HG03280 (cell line): ENCODE measurements around the gene THOC3.
"Not testable (repeated sequence)": the region's sequence is repeated elsewhere in the genome, so short reads cannot be mapped to it uniquely, and the experiment has no call there.

Source experiments
- ATAC-seq: cut with Tn5 transposase; IDR thresholded peaks from one replicate; pipeline ENCODE4 v1.9.1; 2021; ENCODE audit warnings: mild to moderate bottlenecking, moderate library complexity; ENCODE audit not compliant: unreplicated experiment

The THOC3 gene

DNA sequence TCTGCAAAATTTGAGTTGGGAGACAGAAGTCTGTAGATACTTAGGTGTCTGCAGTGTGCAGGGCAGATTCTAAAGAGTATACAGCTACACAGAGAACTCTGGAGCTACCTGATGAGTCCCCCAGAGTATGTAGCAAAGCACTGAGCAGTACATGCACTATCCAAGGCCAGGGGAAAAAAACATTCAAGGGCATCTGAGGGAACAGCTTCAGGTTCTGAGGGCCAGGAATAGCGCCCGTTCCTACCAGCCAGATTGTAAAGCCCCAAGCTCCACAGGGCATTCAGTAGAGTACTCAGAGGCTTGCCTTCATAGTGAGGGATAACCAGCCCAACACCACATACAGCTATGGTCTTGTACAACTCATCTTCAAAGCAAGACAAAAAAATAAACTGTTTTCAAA, 27.5 kb downstream of the THOC3 start:
- not testable (repeated sequence) for ATAC-seq

GRCh38 chr5:175938489-175938888, 29.6 kb downstream of the THOC3 start:
- not testable (repeated sequence) for ATAC-seq

- ATAC-seq, result not testable (repeated sequence)
Observed at GRCh38 chr5:175928752-175929151, 39.4 kb downstream of the THOC3 start.

DNA sequence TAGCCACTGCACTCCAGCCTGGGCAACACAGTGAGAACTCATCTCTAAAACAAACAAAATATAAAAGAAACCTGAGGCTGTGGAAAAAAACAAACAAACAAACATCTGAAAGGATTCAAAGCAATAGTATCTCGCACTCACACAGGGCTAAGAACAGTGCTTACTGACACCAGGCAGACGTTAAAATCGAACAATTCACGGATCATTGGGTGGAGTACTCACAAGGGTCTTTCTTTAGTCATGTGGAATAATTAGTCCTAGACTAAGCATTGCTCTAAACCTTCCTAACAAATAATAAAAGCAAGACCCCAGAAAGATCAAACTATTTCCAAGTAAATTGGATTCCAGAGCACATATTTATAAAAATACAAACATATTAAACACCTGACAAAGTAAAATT, 43.0 kb downstream of the THOC3 start:
- ATAC-seq, result not testable (repeated sequence)

DNA sequence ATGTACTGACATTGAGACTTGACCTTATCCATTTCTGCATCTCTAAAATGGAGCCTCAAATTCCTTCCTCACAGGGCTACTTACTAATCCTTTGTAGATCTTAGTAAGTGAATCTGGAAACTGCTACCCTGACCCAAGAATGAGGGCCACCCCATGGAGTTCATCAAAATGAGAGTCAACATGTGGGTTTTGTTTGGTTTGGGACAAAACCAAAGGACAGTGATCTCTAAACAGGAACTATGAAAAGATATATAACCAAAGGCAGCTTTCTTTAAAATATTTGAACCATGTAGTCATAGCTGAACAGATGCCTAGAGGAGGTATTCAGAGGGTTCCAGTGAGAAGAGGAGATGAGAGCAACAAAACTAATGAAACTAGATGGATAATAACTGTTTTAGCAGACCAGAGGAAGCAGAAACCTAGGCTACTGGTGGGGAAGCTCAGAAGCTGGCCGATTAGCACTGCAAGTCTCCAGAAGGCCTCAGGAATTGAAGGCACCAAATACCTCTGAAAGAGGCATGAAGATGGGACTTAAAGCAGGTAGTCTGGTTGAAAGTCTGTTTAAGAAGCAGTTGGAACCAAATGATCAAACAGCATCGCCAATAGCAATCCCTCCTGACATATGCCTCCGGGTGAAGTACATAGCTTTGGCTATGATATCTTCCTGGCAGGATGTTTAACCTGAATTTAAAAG, 45.8 kb downstream of the THOC3 start:
- no peak for ATAC-seq

DNA sequence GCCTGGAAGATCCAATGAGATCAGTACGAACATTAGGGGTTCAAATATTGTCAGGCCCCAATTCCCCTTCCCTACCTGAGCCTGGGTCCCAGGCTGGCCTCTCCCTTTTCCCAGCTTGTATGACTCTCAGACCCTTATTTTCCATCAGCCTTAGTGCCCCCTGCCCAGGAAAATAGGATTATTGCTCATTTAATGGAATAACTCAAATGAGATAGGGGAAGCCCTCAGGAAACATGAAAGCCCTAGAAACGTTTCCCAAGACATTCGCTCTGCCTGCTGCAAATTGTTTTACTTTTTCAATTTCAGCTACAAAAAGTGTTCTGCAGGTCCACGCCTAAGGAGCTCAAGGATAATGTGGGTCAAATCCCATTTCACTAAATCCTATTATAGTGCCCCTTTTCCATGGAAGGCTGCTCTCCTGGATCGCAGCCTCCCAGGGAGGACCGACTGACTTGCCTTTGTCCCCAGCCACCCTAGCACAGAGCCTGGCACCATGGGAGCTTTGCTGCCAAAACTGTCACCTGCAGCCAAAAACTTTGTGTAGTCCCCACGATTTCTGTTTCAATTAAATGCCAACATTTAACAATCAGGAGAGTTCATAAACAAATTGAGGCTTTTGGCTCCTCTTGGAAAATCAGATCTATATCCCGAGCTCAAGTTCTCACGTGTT, 46.9 kb downstream of the THOC3 start:
- ATAC-seq, result no peak

DNA sequence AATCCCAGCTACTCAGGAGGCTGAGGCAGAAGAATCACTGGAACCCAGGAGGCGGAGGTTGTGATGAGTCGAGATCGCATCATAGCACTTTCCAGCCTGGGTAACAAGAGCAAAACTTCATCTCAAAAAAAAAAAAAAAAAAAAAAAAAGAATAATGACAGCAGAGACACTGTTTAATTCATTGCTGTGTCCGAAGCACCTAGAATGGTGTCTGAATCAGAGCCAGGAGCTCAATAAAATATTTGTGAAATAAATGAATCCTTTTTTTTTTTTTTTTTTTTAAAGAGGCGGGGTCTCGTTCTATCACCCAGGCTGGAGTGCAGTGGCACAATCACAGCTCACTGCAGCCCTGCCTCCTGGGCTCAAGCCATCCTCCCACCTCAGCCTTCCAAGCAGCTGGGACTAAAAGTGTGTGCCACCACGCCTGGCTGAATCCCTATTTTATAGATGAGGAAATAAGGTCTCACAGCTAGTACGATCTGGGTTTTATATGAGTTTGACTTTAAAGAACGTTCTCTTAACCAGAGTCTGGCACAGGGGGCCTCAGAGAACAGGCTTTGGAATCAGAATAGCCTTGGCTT, 47.8 kb downstream of the THOC3 start:
- ATAC-seq, result no peak

- peak; percentile 72 for ATAC-seq
Observed at GRCh38 chr5:175915066-175916037, 52.8 kb downstream of the THOC3 start.

- ATAC-seq, result not testable (repeated sequence)
Observed at GRCh38 chr5:175913835-175914672, 54.1 kb downstream of the THOC3 start.

- not testable (repeated sequence) for ATAC-seq
Observed at GRCh38 chr5:175910072-175910471, 58.0 kb downstream of the THOC3 start.
